Activated T-cell treated with anti-CD3 and anti-CD28 coated beads, Interleukin-2, amount 50 U/mL, for 24 hours (primary cell): ENCODE data around the gene OR4F6.
"Not testable (repeated sequence)": the region's sequence is repeated elsewhere in the genome, so short reads cannot be mapped to it uniquely, and the experiment has no call there.

ENCODE experiments used
- DNase-seq: peaks from one replicate; pipeline ENCODE4 v3.0.0-alpha.2; 2020
- H3K27ac Mint-ChIP-seq: 2 replicates; pipeline ENCODE4 v1.8.0; 2020; ENCODE audit warnings: mild to moderate bottlenecking, mixed read lengths
- H3K27me3 Mint-ChIP-seq: 2 replicates; pipeline ENCODE4 v1.8.0; 2020; ENCODE audit warnings: mixed read lengths
- H3K36me3 Mint-ChIP-seq: 2 replicates; pipeline ENCODE4 v1.8.0; 2020; ENCODE audit warnings: low read depth, mixed read lengths
- H3K4me1 Mint-ChIP-seq: 2 replicates; pipeline ENCODE4 v1.8.0; 2020; ENCODE audit warnings: low read depth, mixed read lengths
- H3K4me3 Mint-ChIP-seq: 2 replicates; pipeline ENCODE4 v1.8.0; 2020; ENCODE audit warnings: mild to moderate bottlenecking, moderate library complexity, mixed read lengths
- H3K9me3 Mint-ChIP-seq: 2 replicates; pipeline ENCODE4 v1.8.0; 2020; ENCODE audit warnings: mixed read lengths

OR4F6 gene

DNA sequence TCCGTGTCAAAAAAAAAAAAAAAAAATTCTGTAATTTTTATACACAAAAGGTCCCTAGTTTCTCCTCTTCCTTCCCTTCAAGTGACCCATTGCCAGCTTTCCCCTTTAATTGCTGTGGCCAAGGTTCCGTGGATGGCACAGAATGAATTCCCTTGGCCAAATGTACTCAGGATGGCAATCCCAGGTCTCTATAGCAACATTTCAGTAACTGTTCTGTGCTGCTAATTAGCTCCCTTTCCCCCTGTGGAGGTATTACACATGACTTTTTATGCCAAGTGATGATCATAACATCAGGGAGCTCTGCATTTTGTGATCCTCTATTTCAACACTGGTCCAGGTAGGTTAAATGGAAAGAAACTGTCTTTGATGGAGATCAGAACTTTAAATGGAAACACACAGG lies at the start of gene OR4F6:
TSS of gene OR4F6 (plus strand) at position 301 of the 400 bp plus-strand sequence. CDS start 2,211 bp downstream, outside the sequence.
- no peaks in the 10 kb centered on the region for H3K36me3 Mint-ChIP-seq
- H3K9me3 Mint-ChIP-seq, result no peaks in the 10 kb centered on the region
- H3K27me3 Mint-ChIP-seq, result peaks cover 34% of the 10 kb centered on the region
- no peak within 1 kb of the TSS for H3K27ac Mint-ChIP-seq
- H3K4me3 Mint-ChIP-seq, result no peak within 1 kb of the TSS
- DNase-seq, result no peak
- H3K4me1 Mint-ChIP-seq, result no peaks in the 10 kb centered on the region

DNA sequence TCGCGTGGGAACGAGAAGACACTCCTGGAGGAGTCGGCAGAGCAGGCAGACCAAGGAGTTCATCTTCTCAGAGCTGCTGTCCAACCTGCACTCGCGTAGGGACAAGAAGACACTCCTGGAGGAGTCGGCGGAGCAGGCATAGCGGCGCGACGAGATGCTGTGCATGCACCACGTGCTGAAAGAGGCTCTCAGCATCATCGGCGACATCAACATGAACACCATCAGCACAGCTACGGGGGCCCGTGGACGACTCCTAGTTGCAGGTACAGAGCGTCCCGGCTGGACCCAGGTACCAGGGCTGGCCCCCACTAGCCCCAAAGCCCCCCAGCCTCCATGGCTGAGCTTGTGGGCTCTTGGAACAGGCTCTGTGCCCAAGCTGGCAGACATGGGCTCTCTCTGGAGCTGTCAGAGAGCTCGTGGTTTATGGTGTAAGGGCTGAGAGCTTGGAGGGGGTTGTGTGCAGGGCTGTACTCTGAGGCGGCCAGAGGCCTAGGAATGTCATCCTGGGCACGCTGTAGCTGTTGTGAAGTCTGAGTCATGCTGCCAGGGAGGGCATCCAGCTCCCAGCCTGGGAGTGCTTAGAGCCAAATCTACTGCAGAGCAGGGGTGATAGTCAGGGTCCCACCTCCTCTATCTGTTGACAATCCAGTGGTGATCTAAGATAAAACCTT lies 38.5 kb upstream of the OR4F6 start:
- not testable (repeated sequence) for H3K27ac Mint-ChIP-seq, H3K4me1 Mint-ChIP-seq, H3K4me3 Mint-ChIP-seq, H3K36me3 Mint-ChIP-seq, H3K9me3 Mint-ChIP-seq, H3K27me3 Mint-ChIP-seq, DNase-seq

GRCh38 chr15:101765340-101765671 lies 38.0 kb upstream of the OR4F6 start:
- not testable (repeated sequence) for DNase-seq, H3K27ac Mint-ChIP-seq, H3K27me3 Mint-ChIP-seq, H3K36me3 Mint-ChIP-seq, H3K4me3 Mint-ChIP-seq, H3K4me1 Mint-ChIP-seq, H3K9me3 Mint-ChIP-seq

- Mint-ChIP-seq H3K36me3 (no peaks in the 10 kb centered on the region), H3K9me3 (no peaks in the 10 kb centered on the region), H3K27me3 (no peaks in the 10 kb centered on the region), H3K4me3 (no peak overlapping the region), H3K4me1 (no peaks in the 10 kb centered on the region), H3K27ac (no peak overlapping the region)
- DNase-seq, result no peak
Observed at GRCh38 chr15:101765772-101766456, 37.4 kb upstream of the OR4F6 start.

GRCh38 chr15:101767083-101767640 lies 36.1 kb upstream of the OR4F6 start:
- H3K27me3 Mint-ChIP-seq, H3K4me3 Mint-ChIP-seq, H3K9me3 Mint-ChIP-seq, DNase-seq, H3K27ac Mint-ChIP-seq, H3K4me1 Mint-ChIP-seq, H3K36me3 Mint-ChIP-seq: not testable (repeated sequence)

DNA sequence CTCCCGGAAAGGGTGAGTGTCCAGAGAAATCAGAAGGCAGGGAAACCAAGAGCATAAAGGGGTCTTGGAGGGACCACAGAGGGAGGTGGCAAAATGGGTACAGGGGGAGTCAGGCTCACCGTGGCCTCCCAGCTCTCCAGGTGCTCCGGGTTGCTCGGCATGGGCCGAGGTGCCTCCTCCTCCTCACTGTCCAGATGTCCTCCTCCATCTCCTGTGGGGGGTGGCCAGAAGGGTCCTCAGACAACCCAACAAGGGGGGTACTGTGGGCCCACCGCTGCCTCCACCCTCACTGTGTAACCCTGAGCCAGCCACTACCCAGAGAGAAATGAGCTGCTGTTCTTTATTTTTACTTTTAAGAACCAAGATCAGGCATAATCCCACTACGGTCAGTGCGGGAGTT lies 30.4 kb upstream of the OR4F6 start:
- Mint-ChIP-seq H3K4me1 (no peaks in the 10 kb centered on the region), H3K27me3 (no peaks in the 10 kb centered on the region), H3K9me3 (no peaks in the 10 kb centered on the region), H3K27ac (no peak overlapping the region), H3K4me3 (no peak overlapping the region), H3K36me3 (peaks cover 5% of the 10 kb centered on the region)
- no peak for DNase-seq

DNA sequence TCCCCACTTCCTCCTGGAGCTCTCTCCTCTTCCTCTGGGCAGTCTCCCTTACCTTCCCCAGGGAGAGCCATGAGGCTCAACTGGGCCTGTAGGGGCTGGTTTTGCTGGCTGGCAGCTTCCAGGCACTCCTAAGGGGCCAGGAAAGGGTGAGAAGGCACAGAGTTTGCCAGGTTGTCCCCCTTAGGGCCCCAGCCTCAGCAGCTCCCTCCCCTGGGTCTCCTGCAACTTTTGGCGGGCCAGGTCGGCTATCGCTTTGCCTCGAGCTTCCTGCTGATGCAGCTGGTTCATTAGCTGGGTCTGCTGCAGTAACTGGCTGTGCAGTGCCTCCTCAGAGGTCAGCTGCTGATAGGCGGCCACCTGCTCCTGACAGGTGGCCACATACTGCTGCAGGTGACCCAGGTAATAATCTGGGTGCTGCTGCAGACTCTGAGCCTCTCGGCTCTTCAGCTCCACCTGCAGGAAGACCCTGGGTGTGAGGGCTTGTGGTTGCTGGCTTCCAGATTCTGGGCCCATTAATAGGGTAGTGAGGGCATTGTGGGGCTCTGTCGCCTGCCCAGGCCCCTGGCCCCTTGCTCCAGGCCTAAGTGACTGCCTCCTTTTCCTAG lies 29.7 kb upstream of the OR4F6 start:
- Mint-ChIP-seq H3K4me1 (no peaks in the 10 kb centered on the region), H3K36me3 (peaks cover 5% of the 10 kb centered on the region), H3K4me3 (no peak overlapping the region), H3K9me3 (no peaks in the 10 kb centered on the region), H3K27me3 (no peaks in the 10 kb centered on the region), H3K27ac (no peak overlapping the region)
- no peak for DNase-seq

DNA sequence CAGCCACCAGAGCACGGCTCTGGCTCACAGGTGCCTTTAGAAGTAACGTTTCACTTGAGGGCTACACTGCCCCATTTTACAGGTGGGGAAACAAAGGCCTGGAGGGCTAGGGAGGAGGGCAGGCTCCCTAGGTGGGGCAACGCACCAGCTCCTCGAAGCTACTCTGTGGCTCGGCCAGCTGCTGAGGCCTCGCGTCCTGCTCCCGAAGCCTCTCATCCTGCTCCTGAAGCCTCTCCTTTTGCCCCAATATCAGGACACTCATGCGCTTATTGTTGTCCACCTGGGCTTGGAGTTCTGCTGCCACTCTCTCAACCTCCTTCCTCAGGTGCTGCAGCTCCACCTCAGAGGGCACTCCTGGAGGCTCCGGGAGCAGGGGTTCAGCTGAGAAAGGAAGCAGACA lies 28.2 kb upstream of the OR4F6 start:
- H3K4me3 Mint-ChIP-seq, result no peak overlapping the region
- DNase-seq, result no peak
- no peaks in the 10 kb centered on the region for H3K4me1 Mint-ChIP-seq
- peaks cover 5% of the 10 kb centered on the region for H3K36me3 Mint-ChIP-seq
- no peaks in the 10 kb centered on the region for H3K27me3 Mint-ChIP-seq
- H3K9me3 Mint-ChIP-seq, result no peaks in the 10 kb centered on the region
- no peak overlapping the region for H3K27ac Mint-ChIP-seq

DNA sequence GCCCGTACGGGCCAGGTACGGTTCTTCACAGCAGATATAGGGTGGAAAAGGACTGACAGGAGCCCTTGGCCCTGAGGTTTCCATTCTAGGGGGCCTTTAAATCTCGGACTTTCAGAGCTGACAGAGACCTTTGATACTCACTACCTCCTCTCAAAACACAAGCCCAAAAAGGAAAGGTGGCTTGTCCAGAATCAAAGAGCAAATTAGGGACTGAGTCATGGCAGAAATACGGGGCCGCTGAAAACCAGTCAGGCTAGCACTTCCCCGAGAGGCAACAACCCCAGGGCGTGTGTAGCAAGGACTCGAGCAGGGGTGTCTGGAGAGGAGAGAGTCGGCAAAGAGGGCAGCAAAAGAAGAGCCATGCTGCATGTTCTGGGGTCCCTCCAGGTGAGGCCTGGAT lies 24.7 kb upstream of the OR4F6 start:
- H3K4me1 Mint-ChIP-seq, H3K27ac Mint-ChIP-seq, H3K4me3 Mint-ChIP-seq, H3K36me3 Mint-ChIP-seq, H3K27me3 Mint-ChIP-seq, DNase-seq, H3K9me3 Mint-ChIP-seq: not testable (repeated sequence)

- H3K27ac Mint-ChIP-seq, H3K27me3 Mint-ChIP-seq, H3K4me1 Mint-ChIP-seq, H3K36me3 Mint-ChIP-seq, H3K4me3 Mint-ChIP-seq, DNase-seq, H3K9me3 Mint-ChIP-seq: not testable (repeated sequence)
Observed at GRCh38 chr15:101780225-101780624, 23.1 kb upstream of the OR4F6 start.

DNA sequence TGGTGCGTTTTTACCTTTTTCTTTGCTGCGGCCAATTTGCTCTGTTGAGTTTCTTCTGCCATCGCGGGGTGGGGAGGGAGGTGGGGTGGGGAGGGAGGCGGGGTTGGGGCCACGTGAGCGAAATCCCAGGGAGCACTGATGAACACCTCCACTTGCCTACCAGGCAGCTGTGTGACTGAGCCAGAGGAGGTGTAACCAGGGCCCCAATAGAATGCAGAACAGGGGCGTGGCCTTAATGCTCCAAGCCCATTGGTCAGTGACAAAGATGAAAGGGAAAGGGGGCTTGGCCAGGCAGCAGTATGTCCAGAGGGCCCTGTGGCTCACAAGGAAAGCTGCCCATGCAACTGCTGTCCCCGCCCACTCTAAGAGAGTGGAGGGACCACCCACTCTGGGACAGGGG lies 21.4 kb upstream of the OR4F6 start:
- Mint-ChIP-seq H3K4me3 (no peak overlapping the region), H3K36me3 (no peaks in the 10 kb centered on the region), H3K4me1 (no peaks in the 10 kb centered on the region), H3K27me3 (peaks cover 13% of the 10 kb centered on the region), H3K9me3 (no peaks in the 10 kb centered on the region), H3K27ac (no peak overlapping the region)
- no peak for DNase-seq

GRCh38 chr15:101784644-101785043 lies 18.7 kb upstream of the OR4F6 start:
- Mint-ChIP-seq H3K9me3 (no peaks in the 10 kb centered on the region), H3K4me1 (no peaks in the 10 kb centered on the region), H3K27me3 (peaks cover 13% of the 10 kb centered on the region), H3K36me3 (no peaks in the 10 kb centered on the region), H3K27ac (no peak overlapping the region), H3K4me3 (no peak overlapping the region)
- DNase-seq, result no peak

GRCh38 chr15:101786422-101786821 lies 16.9 kb upstream of the OR4F6 start:
- H3K4me3 Mint-ChIP-seq, H3K36me3 Mint-ChIP-seq, H3K4me1 Mint-ChIP-seq, DNase-seq, H3K27ac Mint-ChIP-seq, H3K27me3 Mint-ChIP-seq, H3K9me3 Mint-ChIP-seq: not testable (repeated sequence)

DNA sequence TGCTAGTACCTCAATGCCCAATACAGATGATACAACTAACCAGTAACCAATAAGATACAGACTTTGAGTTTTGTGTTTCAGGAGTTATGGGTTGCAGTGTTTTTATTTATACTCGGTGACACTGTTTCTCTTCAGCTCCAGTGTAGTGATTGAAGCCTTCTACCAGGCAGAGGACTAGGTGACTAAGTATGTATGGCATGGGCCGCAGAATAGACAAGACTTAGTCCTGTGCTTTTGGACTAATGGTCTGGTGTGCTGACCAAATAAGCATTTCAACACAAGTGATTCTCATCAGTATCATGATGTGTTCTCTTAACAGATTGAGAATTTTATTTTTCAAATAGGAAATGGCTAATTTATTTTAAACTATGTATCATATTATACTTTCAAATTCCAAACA lies 15.3 kb upstream of the OR4F6 start:
- not testable (repeated sequence) for H3K27ac Mint-ChIP-seq, H3K4me3 Mint-ChIP-seq, H3K36me3 Mint-ChIP-seq, H3K27me3 Mint-ChIP-seq, DNase-seq, H3K9me3 Mint-ChIP-seq, H3K4me1 Mint-ChIP-seq

GRCh38 chr15:101788503-101789269 lies 14.6 kb upstream of the OR4F6 start:
- not testable (repeated sequence) for H3K9me3 Mint-ChIP-seq, H3K27ac Mint-ChIP-seq, H3K27me3 Mint-ChIP-seq, DNase-seq, H3K36me3 Mint-ChIP-seq, H3K4me1 Mint-ChIP-seq, H3K4me3 Mint-ChIP-seq
